ENCODE measurements around the gene AHDC1. TPM values are rescaled to one million over a fixed set of nuclear protein-coding genes. Genes with fewer than 3 reads are reported as not detected.
A peak's percentile ranks its signal among the peaks of the same experiment; 100 is the strongest.

Gene AHDC1
- total and polyA plus RNA-seq, 5 donors from 2014 or later = 0.07 to 26.2 (median 0.71) TPM

DNA sequence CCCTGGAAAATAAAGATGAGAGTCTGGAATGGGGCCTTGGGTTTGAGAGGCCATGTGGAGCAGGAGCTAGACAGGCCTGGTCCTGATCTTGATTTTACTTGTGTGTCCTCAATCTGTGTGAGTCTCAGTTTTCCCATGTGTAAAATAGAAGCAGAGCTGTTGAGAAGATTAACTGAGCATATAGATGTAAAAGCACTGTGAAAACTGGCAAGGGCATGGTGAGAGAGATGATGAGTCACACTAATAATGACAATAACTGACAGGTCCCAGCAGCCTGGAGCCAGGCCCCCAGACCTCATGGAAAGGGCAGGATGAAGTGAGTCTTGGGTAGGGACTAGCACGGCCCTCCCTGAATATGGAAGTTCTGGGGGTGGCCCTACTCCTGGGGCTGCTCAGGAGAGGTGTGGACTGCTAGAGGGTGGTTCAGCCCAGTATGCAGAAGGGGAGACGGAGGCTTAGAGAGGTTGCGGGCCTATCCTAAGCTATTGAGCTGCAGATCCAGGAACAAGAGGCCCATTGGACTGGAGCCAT lies 2.8 kb upstream of the AHDC1 start:
- Histone ChIP-seq H3K27ac (ENCODE audit: insufficient read depth, low read length, poor library complexity, severe bottlenecking) (no peak overlapping the region), H3K4me3 (ENCODE audit: low read depth, low read length) (no peak overlapping the region), H3K36me3 (ENCODE audit: control insufficient read depth, insufficient read depth, low read length) (no peaks in the 10 kb centered on the region), H3K27me3 (ENCODE audit: control insufficient read depth, insufficient read depth, low read length) (no peaks in the 10 kb centered on the region), H3K4me1 (ENCODE audit: control insufficient read depth, insufficient read depth, low read length, poor library complexity, severe bottlenecking) (peaks cover 41% of the 10 kb centered on the region), H3K9me3 (ENCODE audit: control insufficient read depth in 2 of 2, low read length in 2 of 2) (no peaks in the 10 kb centered on the region)
- H3K4me3 Mint-ChIP-seq = peak overlapping the region in 2 of 4 donors; percentile 46 to 88
- peak overlapping the region; percentile 32 to 81 (median 76) for H3K27ac Mint-ChIP-seq
- peaks cover 4 to 33% (median 21%) of the 10 kb centered on the region in 4 donors for H3K4me1 Mint-ChIP-seq
- no peaks in the 10 kb centered on the region for H3K9me3 Mint-ChIP-seq
- DNase-seq (no peak), ATAC-seq (ENCODE audit: low read depth in 2 of 2) (no peak)
- no peaks in the 10 kb centered on the region for H3K36me3 Mint-ChIP-seq
- H3K27me3 Mint-ChIP-seq = peaks cover 8% of the 10 kb centered on the region

DNA sequence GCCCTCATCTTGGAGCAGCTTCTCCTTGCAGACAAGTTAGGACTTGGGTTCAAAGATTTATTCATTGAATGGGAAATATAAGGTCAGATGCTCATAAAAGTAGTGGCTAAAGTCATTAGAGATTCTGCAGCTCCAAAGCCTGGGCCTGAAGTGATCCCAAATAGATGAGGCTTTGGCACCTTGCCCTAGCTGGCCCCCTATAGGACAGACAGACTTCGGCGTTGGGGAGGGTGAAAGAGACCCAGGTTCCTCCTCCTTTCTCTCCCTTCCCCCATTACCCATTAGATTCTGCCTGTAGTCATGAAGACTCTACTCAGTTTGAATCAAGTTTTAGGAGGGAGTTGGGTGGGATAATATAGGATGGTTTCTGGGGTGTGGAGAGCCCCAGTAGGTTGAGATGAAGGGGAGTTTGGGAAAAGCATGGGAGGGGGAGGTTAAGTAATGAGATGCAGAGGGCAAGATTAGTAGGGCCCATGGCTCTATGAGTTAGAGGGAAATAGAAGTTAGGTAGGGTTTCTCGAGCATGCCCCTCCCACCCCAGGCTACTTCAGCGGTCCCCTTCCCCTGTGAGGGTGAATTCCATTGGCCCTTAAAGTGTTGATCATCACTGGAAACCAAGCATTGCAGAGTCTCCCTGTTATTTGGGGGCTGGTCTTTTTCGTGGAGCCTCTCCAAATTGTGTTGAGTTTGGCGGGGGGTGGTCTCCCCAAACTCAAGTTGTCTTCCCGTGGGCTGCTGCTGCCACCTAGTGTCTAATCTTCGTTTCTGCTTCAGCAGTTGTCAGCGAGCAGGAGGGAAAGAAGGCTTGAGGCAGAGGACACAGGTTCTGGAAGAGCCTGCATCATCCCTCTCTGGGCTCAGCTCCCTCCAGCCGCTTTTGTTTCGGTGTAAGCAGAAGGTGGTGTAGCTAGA lies 2.1 kb upstream of the AHDC1 start:
- Mint-ChIP-seq H3K4me3 (peak overlapping the region in 3 of 4 donors; percentile 68 to 98 (median 88)), H3K27me3 (peaks cover 8% of the 10 kb centered on the region), H3K36me3 (no peaks in the 10 kb centered on the region), H3K4me1 (peaks cover 4 to 40% (median 24%) of the 10 kb centered on the region in 4 donors), H3K27ac (peak overlapping the region; percentile 9 to 76 (median 62)), H3K9me3 (no peaks in the 10 kb centered on the region)
- no peaks in the 10 kb centered on the region for H3K9me3 ChIP-seq (ENCODE audit: control insufficient read depth in 2 of 2, low read length in 2 of 2)
- no peak for ATAC-seq (ENCODE audit: low read depth in 2 of 2)
- no peak overlapping the region for H3K4me3 ChIP-seq (ENCODE audit: low read depth, low read length)
- H3K36me3 ChIP-seq (ENCODE audit: control insufficient read depth, insufficient read depth, low read length) = no peaks in the 10 kb centered on the region
- no peaks in the 10 kb centered on the region for H3K27me3 ChIP-seq (ENCODE audit: control insufficient read depth, insufficient read depth, low read length)
- DNase-seq = peak; percentile 54 to 72 (median 66)
- peaks cover 47% of the 10 kb centered on the region for H3K4me1 ChIP-seq (ENCODE audit: control insufficient read depth, insufficient read depth, low read length, poor library complexity, severe bottlenecking)
- no peak overlapping the region for H3K27ac ChIP-seq (ENCODE audit: insufficient read depth, low read length, poor library complexity, severe bottlenecking)

DNA sequence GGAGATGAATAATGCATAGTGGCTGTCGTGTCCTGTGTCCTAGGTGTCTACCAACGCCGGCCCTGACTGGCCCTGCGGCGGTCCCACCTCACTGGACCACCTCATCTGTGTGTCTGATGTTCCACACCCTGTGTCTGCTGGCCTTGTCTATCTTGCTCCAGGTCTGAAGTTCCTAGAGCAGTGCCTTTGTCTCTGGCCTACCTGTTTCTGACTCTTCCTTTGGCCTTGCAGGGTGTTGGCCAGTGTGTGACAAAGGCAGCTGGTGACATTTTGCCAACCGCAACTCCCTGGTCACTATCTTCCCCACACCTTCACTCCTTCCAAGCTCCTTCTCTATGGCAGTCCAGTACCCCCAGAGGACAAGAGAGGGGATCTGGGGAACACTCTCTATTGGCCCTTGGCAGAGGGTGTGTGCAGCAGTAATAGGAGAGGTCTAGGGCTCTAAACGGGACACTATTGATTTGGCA lies 1.4 kb upstream of the AHDC1 start:
- Histone ChIP-seq H3K4me3 (ENCODE audit: low read depth, low read length) (no peak overlapping the region), H3K9me3 (ENCODE audit: control insufficient read depth in 2 of 2, low read length in 2 of 2) (no peaks in the 10 kb centered on the region), H3K36me3 (ENCODE audit: control insufficient read depth, insufficient read depth, low read length) (no peaks in the 10 kb centered on the region), H3K27me3 (ENCODE audit: control insufficient read depth, insufficient read depth, low read length) (no peaks in the 10 kb centered on the region), H3K27ac (ENCODE audit: insufficient read depth, low read length, poor library complexity, severe bottlenecking) (no peak overlapping the region), H3K4me1 (ENCODE audit: control insufficient read depth, insufficient read depth, low read length, poor library complexity, severe bottlenecking) (peaks cover 44% of the 10 kb centered on the region)
- Mint-ChIP-seq H3K4me3 (peak overlapping the region; percentile 68 to 98 (median 88)), H3K4me1 (peaks cover 4 to 47% (median 27%) of the 10 kb centered on the region in 4 donors), H3K27ac (peak overlapping the region in 1 of 3 donors; percentile 62), H3K9me3 (no peaks in the 10 kb centered on the region), H3K27me3 (peaks cover 8% of the 10 kb centered on the region), H3K36me3 (no peaks in the 10 kb centered on the region)
- DNase-seq (no peak), ATAC-seq (ENCODE audit: low read depth in 2 of 2) (no peak)

DNA sequence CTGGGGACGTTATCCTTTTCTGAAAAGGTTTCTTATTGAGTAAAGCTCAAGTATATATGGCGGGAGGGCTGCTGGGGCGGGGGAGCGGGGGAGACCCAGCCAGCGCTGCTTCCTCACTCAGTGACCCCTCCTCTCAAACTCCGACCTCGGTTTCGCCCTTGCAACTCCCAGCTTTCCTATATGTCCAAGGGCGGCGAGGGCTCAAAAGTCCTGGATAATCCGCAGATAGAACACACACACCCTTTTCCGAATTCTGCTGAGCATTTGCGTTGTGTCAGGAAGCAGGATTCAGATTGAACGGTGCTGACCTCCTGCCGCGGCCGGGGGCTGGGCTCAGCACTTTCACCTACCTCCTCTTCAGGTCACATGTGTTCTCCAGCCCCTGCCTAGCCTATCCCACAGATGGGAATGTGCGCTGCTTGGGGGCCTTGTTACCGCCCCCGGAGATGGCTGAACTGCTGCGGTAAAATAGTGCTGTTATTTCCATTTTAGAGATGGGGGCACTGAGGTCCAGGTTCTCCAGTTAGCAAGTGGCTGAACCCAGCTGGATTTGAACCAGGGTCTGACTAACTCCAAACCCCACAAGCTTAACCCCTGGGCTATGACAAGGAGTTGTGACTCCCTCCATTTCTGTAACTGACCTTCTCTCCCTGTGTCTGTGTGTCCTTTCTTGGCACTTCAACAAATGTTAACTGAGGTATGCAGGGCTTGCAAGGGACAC lies 795 bp upstream of the AHDC1 start:
- no peak for ATAC-seq (ENCODE audit: low read depth in 2 of 2)
- DNase-seq = no peak
- no peaks in the 10 kb centered on the region for H3K9me3 ChIP-seq (ENCODE audit: control insufficient read depth in 2 of 2, low read length in 2 of 2)
- Mint-ChIP-seq H3K27me3 (peaks cover 8% of the 10 kb centered on the region), H3K27ac (peak overlapping the region in 2 of 3 donors; percentile 35 to 96), H3K36me3 (no peaks in the 10 kb centered on the region), H3K9me3 (no peaks in the 10 kb centered on the region), H3K4me3 (peak overlapping the region; percentile 88 to 98 (median 94)), H3K4me1 (peaks cover 4 to 53% (median 32%) of the 10 kb centered on the region in 4 donors)
- H3K36me3 ChIP-seq (ENCODE audit: control insufficient read depth, insufficient read depth, low read length) = no peaks in the 10 kb centered on the region
- H3K27me3 ChIP-seq (ENCODE audit: control insufficient read depth, insufficient read depth, low read length) = no peaks in the 10 kb centered on the region
- H3K4me3 ChIP-seq (ENCODE audit: low read depth, low read length) = no peak overlapping the region
- H3K27ac ChIP-seq (ENCODE audit: insufficient read depth, low read length, poor library complexity, severe bottlenecking) = peak overlapping the region; percentile 41
- H3K4me1 ChIP-seq (ENCODE audit: control insufficient read depth, insufficient read depth, low read length, poor library complexity, severe bottlenecking) = peaks cover 44% of the 10 kb centered on the region

DNA sequence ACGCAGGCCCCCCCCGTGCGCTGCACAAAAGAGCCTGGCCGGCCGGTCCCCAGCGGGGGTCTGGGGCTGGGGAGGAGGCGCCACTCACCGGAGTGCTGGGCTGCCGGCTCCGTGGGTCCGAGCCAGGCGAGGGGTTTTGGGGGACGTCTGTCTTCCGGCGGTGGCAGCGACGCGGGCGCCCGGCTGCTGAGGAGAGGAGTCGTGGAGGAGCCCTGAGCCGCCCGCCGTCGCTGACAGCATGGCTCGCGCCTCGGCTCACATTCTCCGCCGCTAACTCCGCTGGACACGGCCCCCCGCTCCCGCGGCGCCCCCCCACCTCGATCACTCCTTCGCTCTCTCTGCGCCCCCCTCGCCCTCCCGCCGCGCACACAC lies 649 bp downstream of the AHDC1 start:
- Mint-ChIP-seq H3K4me3 (peak overlapping the region; percentile 88 to 98 (median 94)), H3K36me3 (no peaks in the 10 kb centered on the region), H3K4me1 (peaks cover 4 to 67% (median 37%) of the 10 kb centered on the region in 4 donors), H3K27me3 (peaks cover 8% of the 10 kb centered on the region), H3K9me3 (no peaks in the 10 kb centered on the region), H3K27ac (peak overlapping the region in 2 of 3 donors; percentile 32 to 35)
- Histone ChIP-seq H3K4me1 (ENCODE audit: control insufficient read depth, insufficient read depth, low read length, poor library complexity, severe bottlenecking) (peaks cover 42% of the 10 kb centered on the region), H3K9me3 (ENCODE audit: control insufficient read depth in 2 of 2, low read length in 2 of 2) (no peaks in the 10 kb centered on the region), H3K27ac (ENCODE audit: insufficient read depth, low read length, poor library complexity, severe bottlenecking) (peak overlapping the region; percentile 70), H3K4me3 (ENCODE audit: low read depth, low read length) (no peak overlapping the region), H3K36me3 (ENCODE audit: control insufficient read depth, insufficient read depth, low read length) (no peaks in the 10 kb centered on the region), H3K27me3 (ENCODE audit: control insufficient read depth, insufficient read depth, low read length) (no peaks in the 10 kb centered on the region)
- DNase-seq (peak in 2 of 3 donors; percentile 38 to 40), ATAC-seq (ENCODE audit: low read depth in 2 of 2) (peak in 1 of 2 donors; percentile 4)

DNA sequence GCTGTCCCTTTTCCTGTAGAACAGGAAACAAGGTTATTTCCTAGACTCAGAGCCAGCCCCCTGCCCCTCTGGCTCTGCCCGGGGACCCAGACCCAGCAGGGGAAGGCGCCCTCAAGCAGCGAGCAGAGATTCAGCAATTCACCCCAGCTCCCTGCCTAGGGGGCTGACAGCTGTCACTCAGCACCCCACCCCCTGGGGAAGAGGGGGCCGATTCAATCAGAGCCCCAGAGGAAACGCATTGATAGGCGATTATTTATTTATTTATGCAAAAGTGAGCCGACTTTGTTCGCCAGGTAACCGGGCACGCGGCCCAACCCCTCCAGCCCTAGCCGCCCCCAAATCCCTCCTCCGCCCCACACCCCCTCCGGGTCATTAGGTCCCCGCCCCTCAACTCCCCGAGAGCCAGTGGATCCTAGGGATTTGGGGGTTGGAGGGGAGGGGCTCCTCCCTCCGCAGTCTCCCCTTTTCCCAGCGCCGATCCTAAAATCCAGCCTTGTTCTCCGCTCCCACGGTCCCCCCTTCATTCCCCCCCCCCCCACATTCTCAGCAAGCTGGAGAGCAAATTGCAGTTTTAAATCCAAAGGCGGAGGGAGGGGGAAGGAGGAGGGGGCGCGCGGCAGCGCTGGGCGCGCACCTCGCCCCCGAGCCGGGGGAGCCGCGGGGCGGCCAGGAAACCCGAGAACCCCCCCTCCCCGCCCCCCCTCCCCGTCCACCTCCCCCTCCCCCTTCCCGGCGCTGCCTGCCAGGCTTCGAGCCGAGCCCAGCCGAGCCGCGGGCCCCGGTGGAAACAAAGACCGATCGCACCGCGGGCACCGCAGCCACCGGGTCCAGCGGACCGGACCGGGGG lies 1.3 kb downstream of the AHDC1 start:
- Mint-ChIP-seq H3K4me3 (peak overlapping the region; percentile 87 to 97 (median 92)), H3K27me3 (peaks cover 8% of the 10 kb centered on the region), H3K27ac (peak overlapping the region in 2 of 3 donors; percentile 23 to 87), H3K9me3 (peaks cover 0 to under 1% (median 0%) of the 10 kb centered on the region in 7 donors), H3K4me1 (peaks cover 4 to 69% (median 40%) of the 10 kb centered on the region in 4 donors), H3K36me3 (no peaks in the 10 kb centered on the region)
- no peaks in the 10 kb centered on the region for H3K27me3 ChIP-seq (ENCODE audit: control insufficient read depth, insufficient read depth, low read length)
- DNase-seq = peak; percentile 31 to 49 (median 45)
- H3K27ac ChIP-seq (ENCODE audit: insufficient read depth, low read length, poor library complexity, severe bottlenecking) = peak overlapping the region; percentile 60
- peaks cover 47% of the 10 kb centered on the region for H3K4me1 ChIP-seq (ENCODE audit: control insufficient read depth, insufficient read depth, low read length, poor library complexity, severe bottlenecking)
- H3K4me3 ChIP-seq (ENCODE audit: low read depth, low read length) = no peak overlapping the region
- no peaks in the 10 kb centered on the region for H3K9me3 ChIP-seq (ENCODE audit: control insufficient read depth in 2 of 2, low read length in 2 of 2)
- no peak for ATAC-seq (ENCODE audit: low read depth in 2 of 2)
- no peaks in the 10 kb centered on the region for H3K36me3 ChIP-seq (ENCODE audit: control insufficient read depth, insufficient read depth, low read length)

Data from CD4-positive, CD25-positive, alpha-beta regulatory T cell (primary cell).